Fibroblast of lung (primary cell): ENCODE measurements around the gene BRDT. TPM values are rescaled to one million over a fixed set of nuclear protein-coding genes. Genes with fewer than 3 reads are reported as not detected.

Source experiments
- DNase-seq, 2 donors: peaks; one replicate each; pipeline versions ENCODE4 v3.0.0 to v3.0.0-alpha.2; 2010; ENCODE audit warnings: low read depth in 2 of 2
- H2AFZ ChIP-seq: 2 replicates; pipeline ENCODE4 v1.5.1; 2012; ENCODE audit warnings: low read length, control low read depth, inconsistent platforms
- H3K27ac ChIP-seq: 2 replicates; pipeline ENCODE4 v1.5.1; 2011; ENCODE audit warnings: low read length, control low read depth; ENCODE audit not compliant: insufficient read depth
- H3K27me3 ChIP-seq: 2 replicates; pipeline ENCODE4 v1.5.1; 2011; ENCODE audit warnings: mild to moderate bottlenecking, low read length; ENCODE audit not compliant: control insufficient read depth, insufficient read depth
- H3K36me3 ChIP-seq: 2 replicates; pipeline ENCODE4 v1.5.1; 2011; ENCODE audit warnings: low read length; ENCODE audit not compliant: control insufficient read depth, insufficient read depth
- H3K4me1 ChIP-seq: 2 replicates; pipeline ENCODE4 v1.5.1; 2011; ENCODE audit warnings: low read length; ENCODE audit not compliant: control insufficient read depth, insufficient read depth; ENCODE audit errors: extremely low read depth
- H3K4me2 ChIP-seq: 2 replicates; pipeline ENCODE4 v1.5.1; 2011; ENCODE audit warnings: low read length, control low read depth; ENCODE audit not compliant: insufficient read depth; ENCODE audit errors: extremely low read depth
- H3K4me3 ChIP-seq, 4 experiments: fragments of 200-600 bp in 1 of 4; sonication (generic) in 1 of 4; replicated peaks in 1 of 4; 2 replicates each; pipeline ENCODE4 v1.5.1; 2011 to 2016; ENCODE audit warnings: low read length in 4 of 4, low read depth in 3 of 4, mild to moderate bottlenecking in 3 of 4, control low read depth in 2 of 4, inconsistent platforms in 1 of 4, mixed read lengths in 1 of 4; ENCODE audit not compliant: insufficient read depth in 1 of 4; ENCODE audit errors: control extremely low read depth in 1 of 4
- H3K79me2 ChIP-seq: 2 replicates; pipeline ENCODE4 v1.5.1; 2012; ENCODE audit warnings: mild to moderate bottlenecking, low read length, inconsistent platforms; ENCODE audit not compliant: control insufficient read depth, insufficient read depth
- H3K9ac ChIP-seq: 2 replicates; pipeline ENCODE4 v1.5.1; 2011; ENCODE audit warnings: mild to moderate bottlenecking, low read length, control low read depth; ENCODE audit not compliant: insufficient read depth
- H3K9me3 ChIP-seq: 2 replicates; pipeline ENCODE4 v1.5.1; 2012; ENCODE audit warnings: low read depth, low read length; ENCODE audit not compliant: control insufficient read depth, insufficient read depth
- H4K20me1 ChIP-seq: 2 replicates; pipeline ENCODE4 v1.5.1; 2011; ENCODE audit warnings: low read length; ENCODE audit not compliant: control insufficient read depth, insufficient read depth; ENCODE audit errors: extremely low read depth
- CTCF ChIP-seq, 2 donors: IDR thresholded peaks in 1 of 2; conservative IDR thresholded peaks in 1 of 2; 1 replicate in 1 of 2; 2 replicates in 1 of 2; pipeline ENCODE4 v1.5.1; 2011 to 2012; ENCODE audit warnings: low read length in 2 of 2, control low read depth in 1 of 2, inconsistent platforms in 1 of 2, low read depth in 1 of 2, mild to moderate bottlenecking in 1 of 2
- EZH2 ChIP-seq: IDR thresholded peaks from 2 replicates; pipeline ENCODE4 v1.5.1; 2012; ENCODE audit warnings: low read length, control low read depth, mild to moderate bottlenecking; ENCODE audit errors: missing control alignments
- polyA minus RNA-seq: library from RNA; depleted of rRNA, polyadenylated mRNA; stranded (reverse); fragments of >200 nt; gene quantifications from 2 replicates; pipeline ENCODE4 v1.2.3, GENCODE V29; 2011; ENCODE audit warnings: low replicate concordance
- polyA plus RNA-seq, 2 donors: library from polyadenylated mRNA; depleted of rRNA in 1 of 2; stranded (reverse) in 1 of 2; unstranded in 1 of 2; fragments of >200 nt; gene quantifications; 2 replicates each; pipeline ENCODE4 v1.2.1, GENCODE V29; 2011 to 2012; ENCODE audit warnings: missing spikeins in 1 of 2
- total RNA-seq: library from RNA; depleted of rRNA; stranded (reverse); fragments of >200 nt; gene quantifications from 2 replicates; pipeline ENCODE4 v1.2.1, GENCODE V29; 2014

BRDT gene
- total RNA-seq, result not detected in 2 replicates
- polyA plus RNA-seq, result not detected in 2 replicates
- not detected in 2 replicates for polyA plus RNA-seq (2012)
- not detected in 2 replicates for polyA minus RNA-seq

DNA sequence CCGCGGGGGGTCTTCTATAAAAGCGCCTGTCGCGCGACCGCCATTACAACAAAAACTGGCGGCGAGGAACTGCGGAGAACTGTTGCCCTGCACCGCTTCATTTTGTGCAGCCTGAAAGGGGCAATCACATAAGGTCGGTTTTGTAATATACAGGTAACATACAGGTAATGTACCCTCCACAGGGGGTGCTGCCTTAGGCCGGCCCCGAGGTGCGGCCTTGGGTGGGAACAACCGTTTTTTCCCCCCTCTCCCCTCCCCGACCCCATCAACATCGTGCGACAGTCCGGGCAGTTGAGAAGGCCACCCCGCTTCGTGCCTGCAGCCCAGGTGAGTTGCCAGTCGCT is at the start of gene BRDT:
TSS of gene BRDT (plus strand) at position 46 of the 344 bp plus-strand sequence. CDS start 13,354 bp downstream, outside the sequence.
- Histone ChIP-seq H2AFZ (no peak within 1 kb of the TSS), H3K9ac (no peak within 1 kb of the TSS), H3K36me3 (no peaks in the 10 kb centered on the region), H3K27me3 (no peaks in the 10 kb centered on the region), H3K4me2 (no peak within 1 kb of the TSS), H3K4me1 (no peaks in the 10 kb centered on the region), H3K27ac (no peak within 1 kb of the TSS), H3K9me3 (no peaks in the 10 kb centered on the region), H3K79me2 (no peaks in the 10 kb centered on the region), H4K20me1 (no peaks in the 10 kb centered on the region), H3K4me3 (no peak within 1 kb of the TSS)
- no peak for DNase-seq
- TF ChIP-seq EZH2, result no peak
- TF ChIP-seq CTCF (conservative IDR thresholded peaks at IDR 0.05 in 1 of 2, IDR thresholded peaks at IDR 0.05 in 1 of 2; ENCODE audit: low read depth in 1 of 2, low read length in 2 of 2), result no peak

- H3K27me3 ChIP-seq, result no peaks in the 10 kb centered on the region
- peaks cover 2% of the 10 kb centered on the region for H3K4me1 ChIP-seq
- no peaks in the 10 kb centered on the region for H4K20me1 ChIP-seq
- no peak overlapping the region for H3K9ac ChIP-seq
- peak overlapping the region; percentile 4 for H3K4me2 ChIP-seq
- H3K27ac ChIP-seq, result no peak overlapping the region
- TF ChIP-seq EZH2 (no peak), CTCF (conservative IDR thresholded peaks at IDR 0.05 in 1 of 2, IDR thresholded peaks at IDR 0.05 in 1 of 2; ENCODE audit: low read depth in 1 of 2, low read length in 2 of 2) (no peak)
- no peak overlapping the region for H2AFZ ChIP-seq
- H3K4me3 ChIP-seq, result no peak overlapping the region
- H3K36me3 ChIP-seq, result no peaks in the 10 kb centered on the region
- H3K79me2 ChIP-seq, result no peaks in the 10 kb centered on the region
- DNase-seq, result peak; percentile 89 to 95
- H3K9me3 ChIP-seq, result no peaks in the 10 kb centered on the region
Measured at GRCh38 chr1:91900562-91900961, 48.6 kb upstream of the BRDT start.

DNA sequence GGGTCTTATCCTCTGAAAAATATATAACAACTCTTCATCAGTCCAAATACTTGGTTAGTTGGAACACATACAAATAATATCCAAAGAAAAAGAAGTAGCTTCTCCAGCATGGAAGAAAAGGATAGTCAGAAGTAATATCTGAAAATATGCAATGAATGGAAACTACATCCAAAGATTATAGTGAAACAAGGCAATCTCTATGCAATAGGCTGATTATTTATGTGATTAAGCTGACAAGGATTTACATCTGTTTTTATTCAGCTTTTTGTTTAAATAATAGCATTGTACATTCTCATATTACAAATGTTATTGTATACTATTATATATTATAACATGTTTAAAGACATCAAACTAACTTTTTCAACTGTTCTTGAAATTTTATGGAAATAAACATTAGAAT is 48.0 kb upstream of the BRDT start:
- no peak overlapping the region for H3K4me3 ChIP-seq
- TF ChIP-seq EZH2, result no peak
- TF ChIP-seq CTCF (conservative IDR thresholded peaks at IDR 0.05 in 1 of 2, IDR thresholded peaks at IDR 0.05 in 1 of 2; ENCODE audit: low read depth in 1 of 2, low read length in 2 of 2), result no peak
- peak overlapping the region; percentile 4 for H3K4me2 ChIP-seq
- H3K9ac ChIP-seq, result no peak overlapping the region
- no peaks in the 10 kb centered on the region for H3K27me3 ChIP-seq
- no peaks in the 10 kb centered on the region for H3K9me3 ChIP-seq
- peak in 1 of 2 donors; percentile 71 for DNase-seq
- no peaks in the 10 kb centered on the region for H3K36me3 ChIP-seq
- no peak overlapping the region for H3K27ac ChIP-seq
- no peaks in the 10 kb centered on the region for H3K79me2 ChIP-seq
- H2AFZ ChIP-seq, result no peak overlapping the region
- H3K4me1 ChIP-seq, result peaks cover 2% of the 10 kb centered on the region
- H4K20me1 ChIP-seq, result no peaks in the 10 kb centered on the region
